ENCODE results near the gene SPATA13. TPM values are rescaled to one million over a fixed set of nuclear protein-coding genes. Genes with fewer than 3 reads are reported as not detected.

The SPATA13 gene
- total and polyA plus RNA-seq, 2 donors from 2014 or later = 12.3 to 69.2 TPM

DNA sequence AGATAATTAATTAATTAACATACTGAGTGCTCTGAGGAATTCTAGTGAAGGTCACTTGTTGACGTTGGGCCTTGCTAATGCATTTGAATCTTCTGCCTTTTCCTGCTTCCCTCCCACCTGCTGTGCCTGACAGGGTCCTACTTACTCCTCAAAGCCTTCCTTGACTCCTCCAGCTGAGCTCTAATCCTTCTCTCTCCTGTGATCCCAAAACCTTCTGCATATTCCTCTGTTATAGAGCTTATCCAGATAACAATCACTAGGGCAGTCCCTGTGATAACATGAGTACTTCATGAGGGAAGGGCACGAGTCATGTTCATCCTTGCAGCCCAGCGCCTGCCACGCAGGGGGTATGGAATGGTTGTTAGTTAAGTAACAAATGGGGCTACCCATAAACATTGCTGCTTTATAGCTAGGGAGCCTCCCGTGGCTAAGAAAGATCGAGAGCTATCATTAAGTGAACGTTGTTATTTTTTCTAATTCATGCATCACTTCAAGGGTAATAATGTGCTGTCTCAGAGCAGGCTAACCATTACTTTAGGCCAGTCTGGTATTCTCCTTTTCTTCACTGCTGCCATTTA, 19.1 kb upstream of the SPATA13 start:
- intact Hi-C loops (cut with DNase I) = no loop called here
- no peaks in the 10 kb centered on the region for H3K27me3 ChIP-seq (ENCODE audit: control insufficient read depth, insufficient read depth, low read length)
- no peak overlapping the region for H3K27ac ChIP-seq (ENCODE audit: low read depth in 2 of 2, low read length in 2 of 2)
- no peaks in the 10 kb centered on the region for H3K36me3 ChIP-seq (ENCODE audit: control insufficient read depth in 2 of 3, insufficient read depth in 3 of 3, low read length in 3 of 3)
- FAIRE-seq (no peak), DNase-seq (no peak)
- no peaks in the 10 kb centered on the region for H3K9me3 ChIP-seq (ENCODE audit: control insufficient read depth in 2 of 3, insufficient read depth in 1 of 3, low read length in 3 of 3)
- H3K4me3 ChIP-seq (ENCODE audit: low read length in 3 of 3) = no peak overlapping the region
- TF ChIP-seq, protein P1, sequence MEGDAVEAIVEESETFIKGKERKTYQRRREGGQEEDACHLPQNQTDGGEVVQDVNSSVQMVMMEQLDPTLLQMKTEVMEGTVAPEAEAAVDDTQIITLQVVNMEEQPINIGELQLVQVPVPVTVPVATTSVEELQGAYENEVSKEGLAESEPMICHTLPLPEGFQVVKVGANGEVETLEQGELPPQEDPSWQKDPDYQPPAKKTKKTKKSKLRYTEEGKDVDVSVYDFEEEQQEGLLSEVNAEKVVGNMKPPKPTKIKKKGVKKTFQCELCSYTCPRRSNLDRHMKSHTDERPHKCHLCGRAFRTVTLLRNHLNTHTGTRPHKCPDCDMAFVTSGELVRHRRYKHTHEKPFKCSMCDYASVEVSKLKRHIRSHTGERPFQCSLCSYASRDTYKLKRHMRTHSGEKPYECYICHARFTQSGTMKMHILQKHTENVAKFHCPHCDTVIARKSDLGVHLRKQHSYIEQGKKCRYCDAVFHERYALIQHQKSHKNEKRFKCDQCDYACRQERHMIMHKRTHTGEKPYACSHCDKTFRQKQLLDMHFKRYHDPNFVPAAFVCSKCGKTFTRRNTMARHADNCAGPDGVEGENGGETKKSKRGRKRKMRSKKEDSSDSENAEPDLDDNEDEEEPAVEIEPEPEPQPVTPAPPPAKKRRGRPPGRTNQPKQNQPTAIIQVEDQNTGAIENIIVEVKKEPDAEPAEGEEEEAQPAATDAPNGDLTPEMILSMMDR (IDR thresholded peaks at IDR 0.05; ENCODE audit: borderline replicate concordance, extremely low read depth, insufficient read depth) = no peak
- no peak overlapping the region for H3K9ac ChIP-seq (ENCODE audit: low read length in 3 of 3)
- H3K4me1 ChIP-seq (ENCODE audit: control insufficient read depth in 2 of 3, insufficient read depth in 2 of 3, low read depth in 1 of 3, low read length in 3 of 3) = peaks cover 0 to 7% (median 0%) of the 10 kb centered on the region in 3 donors

DNA sequence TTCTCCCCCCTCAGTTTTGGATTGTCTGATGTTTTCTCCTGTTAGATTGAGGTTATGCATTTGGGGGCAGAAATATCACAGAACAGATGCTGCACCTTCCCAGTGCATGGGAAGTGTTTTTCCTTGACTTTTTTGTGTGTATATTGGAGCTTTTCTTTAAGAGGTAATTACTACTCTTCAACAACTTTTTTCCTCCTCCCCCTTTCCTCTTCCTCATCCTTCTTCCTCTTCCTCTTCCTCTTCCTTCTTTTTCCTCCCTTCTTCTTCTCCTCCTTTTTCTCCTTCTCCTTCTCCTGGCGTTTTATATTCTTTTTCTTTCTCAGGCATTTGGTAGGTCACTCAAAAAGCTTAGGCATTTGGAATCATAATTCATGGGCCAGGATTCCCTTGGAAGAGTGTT, 18.1 kb upstream of the SPATA13 start:
- Histone ChIP-seq H3K4me1 (ENCODE audit: control insufficient read depth in 2 of 3, insufficient read depth in 2 of 3, low read depth in 1 of 3, low read length in 3 of 3) (peaks cover 0 to 11% (median 3%) of the 10 kb centered on the region in 3 donors), H3K36me3 (ENCODE audit: control insufficient read depth in 2 of 3, insufficient read depth in 3 of 3, low read length in 3 of 3) (no peaks in the 10 kb centered on the region), H3K27ac (ENCODE audit: low read depth in 2 of 2, low read length in 2 of 2) (no peak overlapping the region), H3K27me3 (ENCODE audit: control insufficient read depth, insufficient read depth, low read length) (no peaks in the 10 kb centered on the region), H3K4me3 (ENCODE audit: low read length in 3 of 3) (no peak overlapping the region), H3K9ac (ENCODE audit: low read length in 3 of 3) (no peak overlapping the region), H3K9me3 (ENCODE audit: control insufficient read depth in 2 of 3, insufficient read depth in 1 of 3, low read length in 3 of 3) (no peaks in the 10 kb centered on the region)
- intact Hi-C loops (cut with DNase I) = no loop called here
- TF ChIP-seq, protein P1 (IDR thresholded peaks at IDR 0.05; ENCODE audit: borderline replicate concordance, extremely low read depth, insufficient read depth) = no peak
- FAIRE-seq = no peak
- no peak for DNase-seq

DNA sequence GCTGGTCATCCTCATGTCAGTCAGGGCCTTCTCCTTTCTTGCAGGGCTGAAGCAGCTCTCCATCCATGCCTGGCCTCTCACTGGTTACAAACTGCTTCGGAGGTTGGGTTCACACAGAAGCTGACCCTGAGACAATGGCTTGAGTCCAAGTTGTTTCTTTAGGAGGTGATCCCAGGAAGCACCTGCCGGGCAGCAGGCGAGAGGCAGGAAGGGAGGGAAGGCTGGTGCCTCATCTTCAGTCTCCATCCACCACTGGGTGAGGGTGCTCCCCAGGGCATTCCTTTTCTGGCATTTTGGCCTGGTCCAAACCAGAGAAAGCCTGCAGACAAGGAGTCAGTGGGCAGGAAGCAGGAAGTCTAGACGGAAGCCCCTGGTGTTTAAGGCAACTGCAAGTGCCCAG, 17.6 kb upstream of the SPATA13 start:
- no peaks in the 10 kb centered on the region for H3K36me3 ChIP-seq (ENCODE audit: control insufficient read depth in 2 of 3, insufficient read depth in 3 of 3, low read length in 3 of 3)
- DNase-seq = no peak
- no peak for FAIRE-seq
- no peaks in the 10 kb centered on the region for H3K27me3 ChIP-seq (ENCODE audit: control insufficient read depth, insufficient read depth, low read length)
- intact Hi-C loops (cut with DNase I) = no loop called here
- H3K4me3 ChIP-seq (ENCODE audit: low read length in 3 of 3) = no peak overlapping the region
- H3K4me1 ChIP-seq (ENCODE audit: control insufficient read depth in 2 of 3, insufficient read depth in 2 of 3, low read depth in 1 of 3, low read length in 3 of 3) = peaks cover 3 to 11% (median 3%) of the 10 kb centered on the region in 3 donors
- TF ChIP-seq, protein P1 (IDR thresholded peaks at IDR 0.05; ENCODE audit: borderline replicate concordance, extremely low read depth, insufficient read depth) = no peak
- H3K27ac ChIP-seq (ENCODE audit: low read depth in 2 of 2, low read length in 2 of 2) = no peak overlapping the region
- H3K9me3 ChIP-seq (ENCODE audit: control insufficient read depth in 2 of 3, insufficient read depth in 1 of 3, low read length in 3 of 3) = no peaks in the 10 kb centered on the region
- H3K9ac ChIP-seq (ENCODE audit: low read length in 3 of 3) = no peak overlapping the region

DNA sequence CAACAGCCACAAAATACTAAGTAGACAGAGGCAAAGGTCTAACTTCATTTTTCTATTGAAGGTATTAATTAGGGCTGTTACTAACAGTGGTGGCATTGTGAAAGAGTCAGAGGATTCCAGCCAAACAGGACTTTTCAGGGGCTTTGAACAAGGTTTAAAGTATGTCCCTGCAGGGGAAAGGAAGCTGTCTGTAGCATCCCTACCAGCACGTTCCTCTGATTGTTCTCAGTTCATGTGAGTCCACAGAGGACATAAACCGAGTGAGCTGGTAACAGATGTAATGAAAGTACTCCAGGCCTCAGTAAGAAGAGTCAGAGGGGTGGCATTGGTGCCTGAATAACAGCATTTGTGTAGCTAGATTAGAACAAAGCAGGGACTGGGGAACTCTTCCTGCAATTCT, 15.3 kb upstream of the SPATA13 start:
- intact Hi-C loops (cut with DNase I) = no loop called here
- no peaks in the 10 kb centered on the region for H3K27me3 ChIP-seq (ENCODE audit: control insufficient read depth, insufficient read depth, low read length)
- H3K36me3 ChIP-seq (ENCODE audit: control insufficient read depth in 2 of 3, insufficient read depth in 3 of 3, low read length in 3 of 3) = no peaks in the 10 kb centered on the region
- H3K27ac ChIP-seq (ENCODE audit: low read depth in 2 of 2, low read length in 2 of 2) = no peak overlapping the region
- TF ChIP-seq, protein P1 (IDR thresholded peaks at IDR 0.05; ENCODE audit: borderline replicate concordance, extremely low read depth, insufficient read depth) = no peak
- DNase-seq (no peak), FAIRE-seq (no peak)
- H3K4me3 ChIP-seq (ENCODE audit: low read length in 3 of 3) = no peak overlapping the region
- H3K9ac ChIP-seq (ENCODE audit: low read length in 3 of 3) = no peak overlapping the region
- H3K9me3 ChIP-seq (ENCODE audit: control insufficient read depth in 2 of 3, insufficient read depth in 1 of 3, low read length in 3 of 3) = no peaks in the 10 kb centered on the region
- H3K4me1 ChIP-seq (ENCODE audit: control insufficient read depth in 2 of 3, insufficient read depth in 2 of 3, low read depth in 1 of 3, low read length in 3 of 3) = peaks cover 7 to 18% (median 16%) of the 10 kb centered on the region in 3 donors

Measured in kidney (tissue), 14 donors.